Body of pancreas (tissue), 4 donors: ENCODE data around the gene REELD1. TPM values are rescaled to one million over a fixed set of nuclear protein-coding genes. Genes with fewer than 3 reads are reported as not detected.

ENCODE experiments used
- ATAC-seq: fragments of 150-250 bp; one replicate; pipeline ENCODE4 v1.9.1; 2016
- DNase-seq, 4 donors: peaks; one replicate each; pipeline ENCODE4 v3.0.0-alpha.2; 2019
- H3K27ac ChIP-seq, 4 donors: fragments of 200-600 bp; sonication (generic); 1 replicate in 3 of 4; 2 replicates in 1 of 4; pipeline versions ENCODE4 v1.5.1 to v1.6.1; 2016 to 2019; ENCODE audit warnings: mild to moderate bottlenecking in 1 of 4, mixed read lengths in 1 of 4, moderate library complexity in 1 of 4
- H3K27me3 ChIP-seq, 2 donors: fragments of 200-600 bp; sonication (generic); one replicate each; pipeline ENCODE4 v1.6.0; 2016; ENCODE audit warnings: mild to moderate bottlenecking in 1 of 2
- H3K36me3 ChIP-seq, 2 donors: fragments of 200-600 bp; sonication (generic); replicated peaks in 1 of 2; 2 replicates each; pipeline ENCODE4 v1.5.1; 2016; ENCODE audit warnings: low read depth in 2 of 2; ENCODE audit not compliant: insufficient read depth in 1 of 2
- H3K4me1 ChIP-seq: fragments of 200-600 bp; sonication (generic); one replicate; pipeline ENCODE4 v1.6.0; 2016
- H3K4me3 ChIP-seq, 2 donors: fragments of 200-600 bp; sonication (generic); 1 replicate in 1 of 2; 2 replicates in 1 of 2; pipeline ENCODE4 v1.5.1; 2016 to 2019
- H3K9me3 ChIP-seq, 3 donors: fragments of 200-600 bp; sonication (generic); 1 replicate in 2 of 3; 2 replicates in 1 of 3; pipeline ENCODE4 v1.5.1; 2016
- POLR2A ChIP-seq, 3 donors: fragments of 450-650 bp; IDR thresholded peaks; one replicate each; pipeline ENCODE4 v1.6.1; 2016; ENCODE audit warnings: antibody characterized with exemption in 3 of 3, mild to moderate bottlenecking in 2 of 3
- WGBS, 2 donors: methylation state at CpG; one replicate each; pipeline ENCODE4 v1.1.5; 2017; 5-methylcytosine and 5-hydroxymethylcytosine counted together
- intact Hi-C: fragments of 100-400 bp; cut with DNase I; formaldehyde crosslinking; loops from one replicate; pipeline ENCODE4 v1.15.1; 2023
- total RNA-seq, 2 donors: library from RNA; depleted of rRNA; stranded (reverse); fragments of >200 nt; gene quantifications; one replicate each; pipeline ENCODE4 v1.1.0, GENCODE V29; 2016
- TF ChIP-seq, protein P1 (sequence below), 7 experiments: fragments of 450-650 bp in 4 of 7; fragments of 200-600 bp in 3 of 7; sonication (generic) in 3 of 7; IDR thresholded peaks; one replicate each; pipeline ENCODE4 v1.5.1; 2016 to 2019; ENCODE audit warnings: antibody characterized with exemption in 7 of 7

Gene REELD1
- total RNA-seq, 2 donors from 2014 or later: 0.78 TPM; not detected in 1

DNA sequence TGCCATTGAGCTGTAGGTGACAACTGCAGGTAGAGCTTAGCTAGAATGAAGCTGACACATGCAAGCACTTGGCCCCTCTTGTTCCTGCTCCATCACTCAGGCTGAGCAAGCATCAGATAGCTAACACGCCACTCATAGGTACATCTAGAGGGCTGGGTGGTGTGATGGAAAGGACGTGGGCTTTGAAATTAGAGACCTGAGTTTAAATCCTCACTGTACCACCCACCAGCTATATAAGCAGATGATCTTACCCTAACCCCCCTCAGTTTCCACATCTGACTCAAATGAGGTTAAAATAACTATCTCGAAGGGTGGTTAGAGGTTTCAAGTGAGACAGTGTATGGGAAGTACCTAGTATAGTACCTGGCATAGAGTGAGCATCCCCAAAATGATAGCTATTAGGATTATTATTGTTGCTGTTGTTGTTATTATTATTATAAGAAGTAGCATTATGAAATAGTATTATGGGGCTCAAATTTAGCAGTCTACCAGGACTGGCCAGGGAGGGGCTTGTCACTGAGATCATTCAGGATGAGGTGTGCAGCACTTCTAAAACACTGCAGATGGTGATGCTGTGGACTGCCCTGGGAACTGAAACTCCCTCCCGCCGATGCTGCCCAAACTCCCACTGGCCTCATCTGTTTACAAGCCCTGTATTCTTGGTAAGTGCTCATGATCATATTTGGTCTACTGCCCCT is 59.0 kb downstream of the REELD1 start:
- H3K4me3 ChIP-seq: no peak overlapping the region
- TF ChIP-seq, protein P1, sequence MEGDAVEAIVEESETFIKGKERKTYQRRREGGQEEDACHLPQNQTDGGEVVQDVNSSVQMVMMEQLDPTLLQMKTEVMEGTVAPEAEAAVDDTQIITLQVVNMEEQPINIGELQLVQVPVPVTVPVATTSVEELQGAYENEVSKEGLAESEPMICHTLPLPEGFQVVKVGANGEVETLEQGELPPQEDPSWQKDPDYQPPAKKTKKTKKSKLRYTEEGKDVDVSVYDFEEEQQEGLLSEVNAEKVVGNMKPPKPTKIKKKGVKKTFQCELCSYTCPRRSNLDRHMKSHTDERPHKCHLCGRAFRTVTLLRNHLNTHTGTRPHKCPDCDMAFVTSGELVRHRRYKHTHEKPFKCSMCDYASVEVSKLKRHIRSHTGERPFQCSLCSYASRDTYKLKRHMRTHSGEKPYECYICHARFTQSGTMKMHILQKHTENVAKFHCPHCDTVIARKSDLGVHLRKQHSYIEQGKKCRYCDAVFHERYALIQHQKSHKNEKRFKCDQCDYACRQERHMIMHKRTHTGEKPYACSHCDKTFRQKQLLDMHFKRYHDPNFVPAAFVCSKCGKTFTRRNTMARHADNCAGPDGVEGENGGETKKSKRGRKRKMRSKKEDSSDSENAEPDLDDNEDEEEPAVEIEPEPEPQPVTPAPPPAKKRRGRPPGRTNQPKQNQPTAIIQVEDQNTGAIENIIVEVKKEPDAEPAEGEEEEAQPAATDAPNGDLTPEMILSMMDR (IDR thresholded peaks at IDR 0.05): no peak
- no peak for TF ChIP-seq POLR2A (IDR thresholded peaks at IDR 0.05)
- intact Hi-C loops: no loop called here

DNA sequence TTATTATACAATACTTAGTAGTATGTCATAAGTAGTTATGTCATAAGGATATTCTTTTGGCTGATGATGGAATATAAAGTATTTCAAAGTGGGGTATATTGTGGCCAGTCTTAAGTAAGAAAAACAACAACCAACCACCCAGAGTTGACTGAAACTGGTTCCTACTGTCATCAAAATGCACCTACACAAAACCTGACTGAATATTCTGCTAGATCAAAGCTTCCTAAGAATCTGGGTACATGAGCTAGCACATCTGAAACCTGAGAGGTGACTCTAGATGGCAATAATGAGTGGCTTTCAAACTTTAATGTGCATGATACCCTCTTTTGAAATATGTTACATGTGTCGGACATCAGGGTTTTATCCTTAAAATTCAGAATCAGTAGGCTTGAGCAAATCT is 60.4 kb downstream of the REELD1 start:
- Histone ChIP-seq H3K4me3 (no peak overlapping the region), H3K36me3 (no peaks in the 10 kb centered on the region), H3K9me3 (no peaks in the 10 kb centered on the region), H3K27me3 (no peaks in the 10 kb centered on the region), H3K4me1 (peaks cover 4% of the 10 kb centered on the region), H3K27ac (no peak overlapping the region)
- no peak for TF ChIP-seq POLR2A (IDR thresholded peaks at IDR 0.05)
- TF ChIP-seq, protein P1 (IDR thresholded peaks at IDR 0.05): no peak
- DNase-seq (no peak), ATAC-seq (no peak)
- intact Hi-C loops: no loop called here
- WGBS, 2 donors: 96 to 100% methylated on average over 1 of the region's 1 CpG

More for the DNA sequence above, 59.0 kb downstream of the REELD1 start:
- DNase-seq (no peak), ATAC-seq (no peak)
- Histone ChIP-seq H3K27ac (no peak overlapping the region), H3K36me3 (no peaks in the 10 kb centered on the region), H3K9me3 (no peaks in the 10 kb centered on the region), H3K4me1 (peaks cover 4% of the 10 kb centered on the region), H3K27me3 (no peaks in the 10 kb centered on the region)
- 94 to 97% methylated on average over 5 of the region's 5 CpGs for WGBS, 2 donors

DNA sequence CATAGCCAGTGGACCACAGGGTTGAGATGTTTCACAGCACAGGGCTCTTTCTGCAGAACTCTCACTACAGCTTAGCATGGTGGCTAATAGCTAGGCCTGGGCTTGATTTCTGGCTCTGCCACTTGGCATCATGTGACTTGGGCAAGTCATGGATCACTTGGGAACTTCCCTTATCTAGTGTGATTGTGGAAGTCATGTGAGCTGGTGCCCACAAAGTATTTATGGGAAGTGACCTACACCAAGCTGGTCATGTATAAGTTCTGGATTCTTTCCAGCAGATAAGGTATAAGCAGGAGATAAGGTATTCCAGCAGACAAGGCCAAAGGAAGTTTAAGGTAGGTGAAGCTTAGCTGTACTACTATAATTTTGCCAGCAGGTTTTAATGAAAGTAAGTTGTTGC is 61.0 kb downstream of the REELD1 start:
- Histone ChIP-seq H3K9me3 (no peaks in the 10 kb centered on the region), H3K4me3 (no peak overlapping the region), H3K36me3 (no peaks in the 10 kb centered on the region), H3K4me1 (peaks cover 4% of the 10 kb centered on the region), H3K27me3 (no peaks in the 10 kb centered on the region), H3K27ac (no peak overlapping the region)
- DNase-seq: peak in 1 of 4 donors; percentile 11
- intact Hi-C loops: no loop called here
- no peak for TF ChIP-seq POLR2A (IDR thresholded peaks at IDR 0.05)
- TF ChIP-seq, protein P1 (IDR thresholded peaks at IDR 0.05): no peak
- peak; percentile 38 for ATAC-seq

DNA sequence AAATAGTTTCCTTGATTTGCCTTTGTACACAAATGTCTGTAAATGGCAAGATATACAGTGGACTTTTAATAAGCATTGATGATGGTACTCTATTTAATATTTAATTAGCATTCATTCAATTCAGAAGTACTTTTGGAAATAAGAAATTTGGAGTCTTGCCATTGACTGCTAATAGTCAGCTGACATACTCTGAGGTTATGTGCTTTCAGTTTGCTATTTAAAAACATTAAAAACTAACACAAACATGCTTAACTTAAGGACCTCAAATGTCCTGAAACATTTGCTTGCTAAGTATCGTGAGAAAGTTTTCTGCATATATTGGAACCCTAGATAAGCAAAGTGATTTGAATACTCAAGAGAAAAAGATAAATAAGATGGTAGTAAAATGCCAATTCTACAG is 64.6 kb downstream of the REELD1 start:
- TF ChIP-seq, protein P1 (IDR thresholded peaks at IDR 0.05): no peak
- no peak for TF ChIP-seq POLR2A (IDR thresholded peaks at IDR 0.05)
- WGBS, 2 donors: 74 to 78% methylated on average over 1 of the region's 1 CpG
- no peak overlapping the region for H3K4me3 ChIP-seq

More for the DNA sequence above, 64.6 kb downstream of the REELD1 start:
- H3K27me3 ChIP-seq: no peaks in the 10 kb centered on the region
- intact Hi-C loops: no loop called here
- no peaks in the 10 kb centered on the region for H3K36me3 ChIP-seq
- ATAC-seq: no peak
- no peak overlapping the region for H3K27ac ChIP-seq
- DNase-seq: no peak
- no peaks in the 10 kb centered on the region for H3K9me3 ChIP-seq
- H3K4me1 ChIP-seq: peaks cover 4% of the 10 kb centered on the region

Other genes starting within 250 kb of the REELD1 start
- 10 to 100 TPM; 10.4 to 34.3 TPM for gene LSM6, start 38.8 kb upstream of the REELD1 start, total RNA-seq